H1 (cell line): ENCODE data around the gene SSH2. TPM values are rescaled to one million over a fixed set of nuclear protein-coding genes. Genes with fewer than 3 reads are reported as not detected.

Experiments
- CTCF ChIA-PET: fragments of 300-600 bp; sonication (Branson Sonifier 250); formaldehyde crosslinking; loops from one replicate; lab custom pipeline; 2021; ENCODE audit not compliant: partially characterized antibody; lab: Charles Lee
- POLR2A ChIA-PET: fragments of 300-600 bp; sonication (Branson Sonifier 250); formaldehyde crosslinking; loops from one replicate; lab custom pipeline; 2021; ENCODE audit warnings: inconsistent platforms; ENCODE audit not compliant: partially characterized antibody; lab: Charles Lee
- DNase-seq, 2 experiments: peaks; one replicate each; pipeline versions ENCODE4 v3.0.0 to v3.0.0-alpha.2; 2010 to 2022; ENCODE audit warnings: low spot score in 2 of 2, low read depth in 1 of 2, mixed read lengths in 1 of 2
- FAIRE-seq: peaks from 2 replicates; lab custom pipeline; 2011; peaks lifted over from hg19 to GRCh38; lab: Jason Lieb, UNC
- H2AFZ ChIP-seq: 2 replicates; pipeline ENCODE4 v1.8.1; 2012; ENCODE audit warnings: low read length, inconsistent platforms
- H2AK5ac ChIP-seq: 2 replicates; pipeline ENCODE4 v1.6.1; 2013; ENCODE audit warnings: low read depth, low read length
- H2BK120ac ChIP-seq: replicated peaks from 2 replicates; pipeline ENCODE3; 2013; ENCODE audit warnings: low read depth, low read length, inconsistent platforms
- H2BK12ac ChIP-seq: 2 replicates; pipeline ENCODE4 v1.6.1; 2013; ENCODE audit warnings: low read depth, low read length
- H2BK15ac ChIP-seq: 2 replicates; pipeline ENCODE4 v1.6.1; 2013; ENCODE audit warnings: low read length
- H2BK20ac ChIP-seq: 2 replicates; pipeline ENCODE4 v1.6.1; 2013; ENCODE audit warnings: low read length
- H2BK5ac ChIP-seq: 2 replicates; pipeline ENCODE4 v1.6.1; 2013; ENCODE audit warnings: low read depth, low read length
- H3K14ac ChIP-seq: 2 replicates; pipeline ENCODE4 v1.6.1; 2013; ENCODE audit warnings: inconsistent platforms; ENCODE audit not compliant: insufficient read length
- H3K18ac ChIP-seq: 2 replicates; pipeline ENCODE4 v1.6.1; 2013; ENCODE audit warnings: low read length; ENCODE audit errors: extremely low read depth
- H3K23ac ChIP-seq: 2 replicates; pipeline ENCODE4 v1.6.1; 2013; ENCODE audit warnings: inconsistent platforms; ENCODE audit not compliant: insufficient read length
- H3K23me2 ChIP-seq: 2 replicates; pipeline ENCODE4 v1.6.1; 2013; ENCODE audit warnings: low read depth, low read length
- H3K27ac ChIP-seq: 2 replicates; pipeline ENCODE4 v1.6.1; 2011; ENCODE audit warnings: low read depth, low read length, inconsistent platforms
- H3K27me3 ChIP-seq, 4 experiments: replicated peaks in 1 of 4; 1 replicate in 1 of 4; 2 replicates in 3 of 4; pipeline versions ENCODE4 v1.6.1 to v1.8.1; 2011 to 2013; ENCODE audit warnings: low read length in 3 of 4, mild to moderate bottlenecking in 3 of 4, inconsistent platforms in 2 of 4, mixed read lengths in 2 of 4, moderate library complexity in 1 of 4; ENCODE audit not compliant: control insufficient read depth in 3 of 4, insufficient read depth in 3 of 4; ENCODE audit errors: extremely low read depth in 1 of 4
- H3K36me3 ChIP-seq, 4 experiments: 2 replicates each; pipeline versions ENCODE4 v1.6.1 to v1.8.1; 2011 to 2013; ENCODE audit warnings: mild to moderate bottlenecking in 4 of 4, low read length in 3 of 4, moderate library complexity in 2 of 4, control low read depth in 1 of 4, inconsistent platforms in 1 of 4; ENCODE audit not compliant: insufficient read depth in 4 of 4, control insufficient read depth in 2 of 4
- H3K4ac ChIP-seq: replicated peaks from 2 replicates; pipeline ENCODE3; 2013; ENCODE audit warnings: low read length, low read depth, mixed read lengths, inconsistent platforms; ENCODE audit not compliant: insufficient read length
- H3K4me1 ChIP-seq, 4 experiments: replicated peaks in 1 of 4; 1 replicate in 1 of 4; 2 replicates in 3 of 4; pipeline versions ENCODE4 v1.6.1 to v1.8.1; 2011 to 2013; ENCODE audit warnings: low read length in 3 of 4, inconsistent platforms in 2 of 4, mixed read lengths in 1 of 4; ENCODE audit not compliant: insufficient read depth in 4 of 4, control insufficient read depth in 3 of 4
- H3K4me2 ChIP-seq, 2 experiments: 2 replicates each; pipeline versions ENCODE4 v1.6.1 to v1.8.1; 2011 to 2013; ENCODE audit warnings: low read depth in 2 of 2, low read length in 2 of 2, control low read depth in 1 of 2, inconsistent platforms in 1 of 2, mild to moderate bottlenecking in 1 of 2; ENCODE audit not compliant: insufficient read depth in 1 of 2
- H3K4me3 ChIP-seq, 4 experiments: fragments of 200-600, 300-600 bp in 1 of 4; sonication (generic), shearing (Covaris generic), sonication (Bioruptor Twin) in 1 of 4; 2 replicates each; pipeline versions ENCODE4 v1.5.1 to v1.8.1; 2011 to 2016; ENCODE audit warnings: low read length in 4 of 4, low read depth in 3 of 4, control low read depth in 2 of 4, inconsistent platforms in 2 of 4, mild to moderate bottlenecking in 2 of 4, mixed read lengths in 1 of 4, moderate library complexity in 1 of 4; ENCODE audit not compliant: insufficient read depth in 2 of 4; ENCODE audit errors: extremely low read depth in 1 of 4
- H3K56ac ChIP-seq: replicated peaks from 2 replicates; pipeline ENCODE3; 2013; ENCODE audit warnings: low read depth, mild to moderate bottlenecking, mixed read lengths, low read length, inconsistent platforms; ENCODE audit not compliant: insufficient read length
- H3K79me1 ChIP-seq: 2 replicates; pipeline ENCODE4 v1.6.1; 2013; ENCODE audit warnings: low read depth, low read length, control low read depth
- H3K79me2 ChIP-seq, 2 experiments: 2 replicates each; pipeline versions ENCODE4 v1.6.1 to v1.8.1; 2012 to 2013; ENCODE audit warnings: low read length in 2 of 2, mild to moderate bottlenecking in 2 of 2, inconsistent platforms in 1 of 2; ENCODE audit not compliant: insufficient read depth in 2 of 2, control insufficient read depth in 1 of 2
- H3K9ac ChIP-seq, 4 experiments: replicated peaks in 1 of 4; 1 replicate in 1 of 4; 2 replicates in 3 of 4; pipeline versions ENCODE4 v1.6.1 to v1.8.1; 2011 to 2013; ENCODE audit warnings: low read depth in 3 of 4, low read length in 3 of 4, control low read depth in 2 of 4, mild to moderate bottlenecking in 2 of 4, moderate library complexity in 2 of 4, inconsistent platforms in 1 of 4; ENCODE audit errors: extremely low read depth in 1 of 4
- H3K9me3 ChIP-seq, 2 experiments: 2 replicates each; pipeline versions ENCODE4 v1.6.1 to v1.8.1; 2012 to 2013; ENCODE audit warnings: mild to moderate bottlenecking in 2 of 2, moderate library complexity in 2 of 2, control low read depth in 1 of 2, inconsistent platforms in 1 of 2, low read depth in 1 of 2, low read length in 1 of 2, mixed read lengths in 1 of 2; ENCODE audit not compliant: insufficient read depth in 2 of 2
- H4K20me1 ChIP-seq, 2 experiments: replicated peaks in 1 of 2; 2 replicates each; pipeline versions ENCODE3 to v1.8.1; 2011 to 2013; ENCODE audit warnings: inconsistent platforms in 2 of 2, low read length in 2 of 2, mild to moderate bottlenecking in 1 of 2; ENCODE audit not compliant: insufficient read depth in 2 of 2, control insufficient read depth in 1 of 2
- H4K5ac ChIP-seq: 2 replicates; pipeline ENCODE4 v1.6.1; 2013; ENCODE audit warnings: low read length, low read depth, mixed read lengths, inconsistent platforms; ENCODE audit not compliant: insufficient read length
- H4K8ac ChIP-seq: 2 replicates; pipeline ENCODE4 v1.8.0; 2013; ENCODE audit warnings: mild to moderate bottlenecking, moderate library complexity, low read length, inconsistent platforms; ENCODE audit not compliant: insufficient read depth; ENCODE audit errors: extremely low read depth
- H4K91ac ChIP-seq: replicated peaks from 2 replicates; pipeline ENCODE3; 2013; ENCODE audit warnings: low read length, mixed read lengths, inconsistent platforms; ENCODE audit not compliant: insufficient read length
- ATF2 ChIP-seq: IDR thresholded peaks from 2 replicates; pipeline ENCODE4 v1.6.1; 2012; ENCODE audit warnings: low read length, inconsistent platforms
- CHD1 ChIP-seq: IDR thresholded peaks from 2 replicates; pipeline ENCODE4 v1.6.1; 2012; ENCODE audit warnings: low read depth, low read length, improper control_type of control experiment
- CTBP2 ChIP-seq: IDR thresholded peaks from 2 replicates; pipeline ENCODE4 v1.7.0; 2011; ENCODE audit warnings: borderline replicate concordance, mild to moderate bottlenecking, moderate library complexity, mixed read lengths, low read length; ENCODE audit not compliant: insufficient read depth, insufficient read length
- E2F6 ChIP-seq: IDR thresholded peaks from 2 replicates; pipeline ENCODE4 v1.6.1; 2012; ENCODE audit warnings: inconsistent platforms
- EP300 ChIP-seq, 2 experiments: IDR thresholded peaks; 1 replicate in 1 of 2; 2 replicates in 1 of 2; pipeline ENCODE4 v1.6.1; 2011 to 2012; ENCODE audit warnings: low read depth in 2 of 2, low read length in 2 of 2, mild to moderate bottlenecking in 2 of 2, borderline replicate concordance in 1 of 2, inconsistent platforms in 1 of 2, moderate library complexity in 1 of 2
- KDM1A ChIP-seq: fragments of 200-600, 300-600 bp; sonication (generic); IDR thresholded peaks from 2 replicates; pipeline ENCODE4 v1.7.1; 2016; ENCODE audit warnings: mild to moderate bottlenecking, low read length, borderline replicate concordance
- MAFK ChIP-seq: IDR thresholded peaks from 2 replicates; pipeline ENCODE4 v1.6.1; 2012; ENCODE audit warnings: low read depth, mild to moderate bottlenecking, improper control_type of control experiment, low read length
- RAD21 ChIP-seq, 2 experiments: IDR thresholded peaks in 1 of 2; conservative IDR thresholded peaks in 1 of 2; 2 replicates each; pipeline ENCODE4 v1.6.1; 2011; ENCODE audit warnings: low read depth in 2 of 2, low read length in 2 of 2, improper control_type of control experiment in 1 of 2, inconsistent platforms in 1 of 2, mild to moderate bottlenecking in 1 of 2, moderate library complexity in 1 of 2
- SP4 ChIP-seq: IDR thresholded peaks from 2 replicates; pipeline ENCODE4 v1.6.1; 2012; ENCODE audit warnings: low read length, inconsistent platforms
- SUZ12 ChIP-seq: fragments of 200-600 bp; sonication (generic); IDR thresholded peaks from 2 replicates; pipeline ENCODE4 v1.6.1; 2012; ENCODE audit warnings: mild to moderate bottlenecking, inconsistent platforms, low read length, moderate library complexity, mixed read lengths
- TEAD4 ChIP-seq: IDR thresholded peaks from 2 replicates; pipeline ENCODE4 v1.6.1; 2012; ENCODE audit warnings: low read depth, low read length, inconsistent platforms, mixed read lengths
- WGBS, 2 experiments: shearing (Covaris generic) in 1 of 2; methylation state at CpG; one replicate each; pipeline versions ENCODE4 v1.1.6 to v1.1.7; 2013 to 2015; ENCODE audit warnings: low lambda C conversion rate in 2 of 2, mixed read lengths in 2 of 2, inconsistent platforms in 1 of 2, low coverage in 1 of 2, missing lambda C conversion rate in 1 of 2; ENCODE audit not compliant: insufficient replicate concordance in 2 of 2, insufficient coverage in 1 of 2, insufficient read length in 1 of 2; ENCODE audit errors: extremely low coverage in 1 of 2, missing lambda C conversion rate in 1 of 2; 5-methylcytosine and 5-hydroxymethylcytosine counted together
- polyA plus RNA-seq, 7 experiments: library from polyadenylated mRNA; depleted of rRNA in 3 of 7; stranded (reverse) in 5 of 7; unstranded in 2 of 7; fragments of >200 nt in 5 of 7; fragments of 200-250 nt in 2 of 7; gene quantifications; 1 replicate in 5 of 7; 2 replicates in 1 of 7; 4 replicates in 1 of 7; pipeline versions ENCODE4 v1.2.1 to v1.2.3, GENCODE V29; 2011 to 2013; ENCODE audit warnings: missing spikeins in 2 of 7, mixed read lengths in 2 of 7
- total RNA-seq: library from RNA; stranded (reverse); fragmentation: NEBNext Ultra II Directional; extraction: Animal tissue kit (Norgen Biotek cat#: 25700); gene quantifications from 2 replicates; pipeline ENCODE4 v1.2.1, GENCODE V29; 2021

The SSH2 gene
- total and polyA plus RNA-seq, 2 of the 8 experiments (the other 6 are each of a cell fraction or from before 2014, with no cell fraction given): 5.2 to 15.9 TPM

- no peak for FAIRE-seq
- Histone ChIP-seq H3K79me2 (no peaks in the 10 kb centered on the region), H3K23me2 (no peaks in the 10 kb centered on the region), H3K14ac (no peak overlapping the region), H3K9ac (no peak overlapping the region), H2AFZ (no peak overlapping the region), H4K8ac (no peak overlapping the region), H3K9me3 (no peaks in the 10 kb centered on the region), H2BK120ac (no peak overlapping the region), H3K4me2 (no peak overlapping the region), H3K23ac (no peak overlapping the region), H4K5ac (no peak overlapping the region), H2AK5ac (no peak overlapping the region), H4K20me1 (no peaks in the 10 kb centered on the region), H3K4me3 (no peak overlapping the region), H2BK12ac (no peak overlapping the region), H3K4ac (no peak overlapping the region), H3K36me3 (no peaks in the 10 kb centered on the region), H3K27ac (no peak overlapping the region), H2BK5ac (no peak overlapping the region), H3K79me1 (no peaks in the 10 kb centered on the region), H3K4me1 (no peaks in the 10 kb centered on the region), H3K18ac (no peak overlapping the region), H2BK15ac (no peak overlapping the region), H4K91ac (no peak overlapping the region), H2BK20ac (no peak overlapping the region), H3K56ac (no peak overlapping the region), H3K27me3 (no peaks in the 10 kb centered on the region)
- no peak for TF ChIP-seq E2F6
- TF ChIP-seq ATF2: no peak
- TF ChIP-seq TEAD4: no peak
- TF ChIP-seq RAD21 (IDR thresholded peaks at IDR 0.05 in 1 of 2, conservative IDR thresholded peaks at IDR 0.05 in 1 of 2; ENCODE audit: low read depth in 2 of 2, low read length in 2 of 2): no peak
- TF ChIP-seq SUZ12: no peak
- no peak for TF ChIP-seq SP4
- no peak for TF ChIP-seq KDM1A
- no peak for TF ChIP-seq CTBP2
- no peak for TF ChIP-seq EP300 (IDR thresholded peaks at IDR 0.05; ENCODE audit: borderline replicate concordance in 1 of 2, low read depth in 2 of 2, low read length in 2 of 2)
- no peak for TF ChIP-seq CHD1
- TF ChIP-seq MAFK: no peak
- 95% methylated on average over 18 of the region's 18 CpGs; no CpG with 5 or more reads in 1 of the 2 experiments for WGBS, 2 experiments
- POLR2A ChIA-PET: no interaction called here
- no peak for DNase-seq
- CTCF ChIA-PET: no interaction called here
These were observed 42.2 kb upstream of the SSH2 start for GRCh38 chr17:29972277-29972676.
